Central memory CD8-positive, alpha-beta T cell (primary cell): ENCODE data around the gene CPT1B.

Experiments
- ATAC-seq: fragments of 150-1000 bp; cut with Tn5 transposase; replicated peaks from 2 replicates; pipeline ENCODE4 v1.10.0; 2022; ENCODE audit warnings: mild to moderate bottlenecking, moderate FRiP score, moderate number of reproducible peaks; ENCODE audit not compliant: poor library complexity, severe bottlenecking; ENCODE audit errors: extremely low read depth
- DNase-seq, 2 donors: peaks; one replicate each; pipeline ENCODE4 v3.0.0; 2021; ENCODE audit warnings: low spot score in 2 of 2
- H3K27ac Mint-ChIP-seq: one replicate; pipeline ENCODE4 v1.8.0; 2022; ENCODE audit warnings: low read depth, mild to moderate bottlenecking, moderate library complexity, mixed read lengths
- H3K27me3 Mint-ChIP-seq: one replicate; pipeline ENCODE4 v1.8.0; 2022; ENCODE audit warnings: mixed read lengths
- H3K36me3 Mint-ChIP-seq: one replicate; pipeline ENCODE4 v1.8.0; 2022; ENCODE audit warnings: mild to moderate bottlenecking, moderate library complexity, mixed read lengths; ENCODE audit not compliant: insufficient read depth
- H3K4me1 Mint-ChIP-seq: one replicate; pipeline ENCODE4 v1.8.0; 2022; ENCODE audit warnings: mixed read lengths
- H3K4me3 Mint-ChIP-seq: one replicate; pipeline ENCODE4 v1.8.0; 2022; ENCODE audit warnings: mild to moderate bottlenecking, moderate library complexity, mixed read lengths
- H3K9me3 Mint-ChIP-seq: one replicate; pipeline ENCODE4 v1.8.0; 2022; ENCODE audit warnings: mixed read lengths

Gene CPT1B

GRCh38 chr22:50578776-50579310 is 616 bp upstream of the CPT1B start:
- Mint-ChIP-seq H3K36me3 (peaks cover 15% of the 10 kb centered on the region), H3K27ac (no peak overlapping the region), H3K9me3 (no peaks in the 10 kb centered on the region), H3K4me1 (peaks cover 14% of the 10 kb centered on the region), H3K4me3 (no peak overlapping the region), H3K27me3 (no peaks in the 10 kb centered on the region)
- ATAC-seq (no peak), DNase-seq (no peak)

GRCh38 chr22:50577697-50577986 is 585 bp downstream of the CPT1B start:
- peaks cover 8% of the 10 kb centered on the region for H3K4me1 Mint-ChIP-seq
- H3K9me3 Mint-ChIP-seq: no peaks in the 10 kb centered on the region
- no peaks in the 10 kb centered on the region for H3K27me3 Mint-ChIP-seq
- H3K36me3 Mint-ChIP-seq: peaks cover 10% of the 10 kb centered on the region
- DNase-seq: no peak
- H3K4me3 Mint-ChIP-seq: no peak overlapping the region
- ATAC-seq: no peak
- H3K27ac Mint-ChIP-seq: no peak overlapping the region

GRCh38 chr22:50576806-50577696 is 1.2 kb downstream of the CPT1B start:
- Mint-ChIP-seq H3K27ac (no peak overlapping the region), H3K9me3 (no peaks in the 10 kb centered on the region), H3K36me3 (peaks cover 9% of the 10 kb centered on the region), H3K27me3 (no peaks in the 10 kb centered on the region), H3K4me1 (peaks cover 8% of the 10 kb centered on the region), H3K4me3 (no peak overlapping the region)
- ATAC-seq (no peak), DNase-seq (no peak)

DNA sequence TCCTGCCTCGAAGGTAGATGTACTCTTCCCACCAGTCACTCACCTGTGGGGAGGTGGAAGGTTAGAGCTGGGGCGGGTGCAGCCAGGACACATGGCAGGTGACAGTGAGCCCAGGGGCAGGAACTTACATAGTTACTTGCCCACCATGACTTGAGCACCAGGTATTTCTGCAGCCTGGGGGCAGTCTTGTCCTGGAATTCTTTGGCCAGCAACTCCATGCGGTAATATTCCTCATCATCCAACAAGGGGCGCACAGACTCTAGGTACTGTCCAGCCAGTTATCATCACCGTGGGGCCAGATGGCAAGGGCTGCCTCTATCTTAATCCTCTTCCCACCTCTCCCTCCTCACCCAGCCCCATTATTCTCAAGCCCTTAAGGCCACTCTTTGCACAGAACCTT is 2.2 kb downstream of the CPT1B start:
- H3K27me3 Mint-ChIP-seq: no peaks in the 10 kb centered on the region
- no peak overlapping the region for H3K4me3 Mint-ChIP-seq
- DNase-seq (no peak), ATAC-seq (no peak)
- H3K9me3 Mint-ChIP-seq: no peaks in the 10 kb centered on the region
- H3K4me1 Mint-ChIP-seq: peaks cover 8% of the 10 kb centered on the region
- no peak overlapping the region for H3K27ac Mint-ChIP-seq
- peaks cover 9% of the 10 kb centered on the region for H3K36me3 Mint-ChIP-seq

DNA sequence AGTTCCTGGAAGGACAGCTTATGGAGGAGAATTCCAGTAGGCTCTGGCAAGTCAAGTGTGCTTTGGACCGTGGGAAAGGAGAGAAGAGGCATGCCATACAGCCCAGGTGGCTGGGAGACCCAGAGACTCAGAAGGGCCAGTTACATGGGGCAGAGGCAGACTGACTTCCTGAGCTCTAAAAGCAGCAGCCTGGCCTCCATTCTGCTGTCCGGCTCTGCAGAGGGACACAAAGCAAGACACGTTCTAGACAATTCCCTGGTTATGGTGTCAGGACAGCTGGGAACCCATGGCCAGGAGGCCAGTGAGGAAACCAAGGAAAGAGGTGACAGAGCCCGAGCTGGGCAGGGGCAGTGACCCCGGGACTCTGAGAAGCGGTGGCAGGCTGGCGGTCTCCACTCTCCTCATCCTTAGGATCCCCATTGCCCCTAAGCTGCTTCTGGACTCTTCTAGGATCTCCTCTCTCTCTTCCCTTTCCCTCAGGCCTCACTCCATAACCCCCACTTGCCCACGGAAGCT is 2.7 kb downstream of the CPT1B start:
- H3K9me3 Mint-ChIP-seq: no peaks in the 10 kb centered on the region
- H3K36me3 Mint-ChIP-seq: peaks cover 10% of the 10 kb centered on the region
- H3K27me3 Mint-ChIP-seq: no peaks in the 10 kb centered on the region
- ATAC-seq (no peak), DNase-seq (no peak)
- H3K4me1 Mint-ChIP-seq: peaks cover 8% of the 10 kb centered on the region
- H3K4me3 Mint-ChIP-seq: no peak overlapping the region
- H3K27ac Mint-ChIP-seq: no peak overlapping the region

GRCh38 chr22:50574383-50574755 is 3.9 kb downstream of the CPT1B start:
- Mint-ChIP-seq H3K4me1 (no peaks in the 10 kb centered on the region), H3K9me3 (no peaks in the 10 kb centered on the region), H3K27me3 (no peaks in the 10 kb centered on the region), H3K36me3 (peaks cover 10% of the 10 kb centered on the region), H3K4me3 (no peak overlapping the region), H3K27ac (no peak overlapping the region)
- ATAC-seq (no peak), DNase-seq (no peak)

- no peaks in the 10 kb centered on the region for H3K9me3 Mint-ChIP-seq
- no peak overlapping the region for H3K27ac Mint-ChIP-seq
- no peak overlapping the region for H3K4me3 Mint-ChIP-seq
- peaks cover 10% of the 10 kb centered on the region for H3K36me3 Mint-ChIP-seq
- H3K4me1 Mint-ChIP-seq: no peaks in the 10 kb centered on the region
- ATAC-seq (no peak), DNase-seq (no peak)
- H3K27me3 Mint-ChIP-seq: no peaks in the 10 kb centered on the region
Measured at GRCh38 chr22:50573491-50574382, 4.5 kb downstream of the CPT1B start.

DNA sequence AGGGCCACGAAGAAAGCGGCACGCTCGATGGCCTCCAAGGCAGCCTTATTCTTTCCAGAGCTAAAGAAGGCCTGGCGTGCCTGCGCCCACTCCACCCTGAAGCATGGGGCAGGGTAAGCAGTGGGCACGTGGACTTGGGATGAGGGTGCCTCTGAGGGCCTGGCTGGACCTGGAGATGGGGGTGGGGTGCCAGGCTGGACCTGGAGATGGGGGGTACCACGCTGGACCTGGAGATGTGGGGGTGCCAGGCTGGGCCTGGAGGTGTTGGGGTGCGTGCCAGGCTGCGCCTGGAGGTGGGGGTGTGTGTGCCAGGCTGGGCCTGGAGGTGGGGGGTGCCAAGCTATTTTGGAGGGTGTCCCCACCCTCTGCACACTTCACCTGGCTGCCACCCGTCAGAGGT is 5.3 kb downstream of the CPT1B start:
- no peak for ATAC-seq

DNA sequence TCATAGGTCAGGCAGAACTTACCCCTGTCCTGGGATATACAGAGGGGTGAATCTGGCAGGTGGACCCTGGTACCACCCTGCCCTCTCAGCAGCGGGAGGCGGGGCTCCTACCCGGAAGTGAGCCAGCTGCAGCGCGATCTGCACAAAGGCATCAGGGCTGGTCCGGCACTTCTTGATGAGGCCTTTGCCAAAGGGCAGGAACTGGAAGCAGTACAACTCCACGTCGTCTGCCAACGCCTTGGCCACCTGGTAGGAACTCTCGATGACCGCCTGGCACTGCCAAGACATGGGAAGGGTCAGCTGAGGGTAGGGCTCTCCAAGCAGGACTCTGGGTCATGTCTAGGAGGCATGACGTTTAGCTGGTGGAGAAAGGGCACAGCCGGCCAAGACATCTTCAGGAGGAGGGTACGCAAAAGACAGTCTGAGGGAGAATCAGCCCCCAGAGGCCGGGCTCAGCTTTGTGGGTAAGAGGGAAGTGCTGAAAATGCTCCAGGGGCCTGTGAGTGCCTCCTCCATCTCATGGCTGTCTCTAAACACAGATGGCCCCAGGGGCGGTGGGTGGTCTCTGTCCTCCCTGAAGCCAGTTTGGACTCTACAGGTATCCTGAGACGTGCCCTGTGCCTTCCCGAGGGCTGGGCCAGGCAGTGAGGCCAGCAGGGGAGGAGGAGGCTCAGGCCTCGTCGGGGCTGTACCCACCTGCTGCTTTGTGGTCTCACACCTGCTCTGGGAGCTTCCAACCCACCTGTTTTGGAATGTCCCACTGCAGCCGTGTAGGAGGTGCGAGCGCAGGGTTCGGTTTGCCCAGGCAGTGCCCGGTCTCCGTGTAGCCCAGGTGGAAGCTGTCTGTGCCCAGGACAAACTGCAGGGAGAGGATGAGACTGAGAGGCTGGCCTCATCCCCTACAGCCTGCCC is 6.7 kb downstream of the CPT1B start:
- Mint-ChIP-seq H3K4me3 (no peak overlapping the region), H3K4me1 (no peaks in the 10 kb centered on the region), H3K27me3 (no peaks in the 10 kb centered on the region), H3K36me3 (peaks cover 9% of the 10 kb centered on the region), H3K9me3 (no peaks in the 10 kb centered on the region), H3K27ac (no peak overlapping the region)
- ATAC-seq (no peak), DNase-seq (no peak)

More for the DNA sequence above, 5.3 kb downstream of the CPT1B start:
- H3K27me3 Mint-ChIP-seq: no peaks in the 10 kb centered on the region
- DNase-seq: no peak
- H3K27ac Mint-ChIP-seq: no peak overlapping the region
- H3K36me3 Mint-ChIP-seq: peaks cover 11% of the 10 kb centered on the region
- H3K9me3 Mint-ChIP-seq: no peaks in the 10 kb centered on the region
- H3K4me3 Mint-ChIP-seq: no peak overlapping the region
- H3K4me1 Mint-ChIP-seq: no peaks in the 10 kb centered on the region

DNA sequence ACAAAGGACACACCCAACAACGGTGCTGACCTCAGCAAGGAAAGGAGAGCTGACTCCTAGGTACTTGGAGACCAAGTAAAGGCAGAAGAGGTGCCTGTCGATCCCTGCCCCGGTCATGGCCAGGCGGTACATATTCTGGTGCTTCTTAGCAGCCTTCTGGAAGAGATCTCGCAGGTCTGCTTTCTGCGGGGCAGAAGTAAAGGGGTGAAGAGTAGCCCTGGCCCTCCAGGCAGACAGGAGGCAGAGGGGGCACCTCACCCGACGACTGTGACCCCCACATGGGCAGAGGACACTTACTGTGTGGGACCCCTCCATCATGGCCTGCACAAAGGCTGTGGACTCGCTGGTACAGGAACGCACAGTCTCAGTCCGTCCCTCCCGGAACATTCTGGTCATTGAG is 7.4 kb downstream of the CPT1B start:
- H3K4me3 Mint-ChIP-seq: no peak overlapping the region
- no peak for DNase-seq
- ATAC-seq: no peak
- H3K27me3 Mint-ChIP-seq: no peaks in the 10 kb centered on the region
- no peak overlapping the region for H3K27ac Mint-ChIP-seq
- H3K9me3 Mint-ChIP-seq: no peaks in the 10 kb centered on the region
- H3K4me1 Mint-ChIP-seq: no peaks in the 10 kb centered on the region
- peaks cover 9% of the 10 kb centered on the region for H3K36me3 Mint-ChIP-seq

DNA sequence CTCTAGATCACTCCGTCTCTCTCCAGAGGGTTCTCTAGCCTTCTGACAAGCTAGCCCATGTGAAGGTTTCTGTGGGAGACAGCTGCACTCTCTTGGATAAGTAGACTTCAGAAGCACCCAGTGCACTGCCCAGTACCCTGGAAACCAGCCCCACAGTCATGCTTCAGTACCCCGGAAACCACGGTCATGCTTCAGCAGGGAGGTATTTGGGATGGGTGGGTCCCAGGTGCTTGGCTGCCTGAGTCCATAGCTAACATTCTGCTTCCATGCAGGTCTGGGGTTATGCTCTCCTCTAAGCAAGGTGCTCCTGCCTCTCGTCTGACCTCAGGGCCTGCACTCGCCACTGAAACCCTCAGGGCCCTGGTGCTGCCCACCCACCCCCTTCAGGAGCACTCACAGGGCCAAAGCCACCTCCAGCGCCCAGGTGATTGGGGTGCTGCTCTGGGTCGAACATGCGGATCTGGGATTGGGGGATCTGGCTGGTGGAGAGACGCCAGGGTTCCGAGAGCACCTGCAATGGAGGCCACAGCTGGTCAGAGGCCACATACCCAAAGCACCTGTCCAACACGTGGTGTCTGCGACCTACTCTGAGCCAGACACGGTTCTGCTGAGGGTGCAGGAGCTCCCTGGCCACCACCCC is 8.2 kb downstream of the CPT1B start:
- no peaks in the 10 kb centered on the region for H3K9me3 Mint-ChIP-seq
- ATAC-seq: no peak
- no peak overlapping the region for H3K27ac Mint-ChIP-seq
- no peak overlapping the region for H3K4me3 Mint-ChIP-seq
- no peaks in the 10 kb centered on the region for H3K27me3 Mint-ChIP-seq
- H3K4me1 Mint-ChIP-seq: no peaks in the 10 kb centered on the region
- DNase-seq: no peak
- peaks cover 9% of the 10 kb centered on the region for H3K36me3 Mint-ChIP-seq
